Vagina (tissue), 2 donors: ENCODE data around the gene PCDHA1. TPM values are rescaled to one million over a fixed set of nuclear protein-coding genes. Genes with fewer than 3 reads are reported as not detected.

ENCODE experiments used
- DNase-seq, 2 donors: peaks; one replicate each; pipeline ENCODE4 v3.0.0-alpha.2; 2017; ENCODE audit errors: extremely low spot score in 2 of 2
- H3K27ac ChIP-seq: fragments of 200-600 bp; sonication (generic); one replicate; pipeline ENCODE4 v1.5.1; 2019
- H3K27me3 ChIP-seq: fragments of 200-600 bp; sonication (generic); one replicate; pipeline ENCODE4 v1.5.1; 2019
- H3K36me3 ChIP-seq, 2 donors: fragments of 200-600 bp; sonication (generic); one replicate each; pipeline ENCODE4 v1.5.1; 2017 to 2019
- H3K4me1 ChIP-seq: fragments of 200-600 bp; sonication (generic); one replicate; pipeline ENCODE4 v1.5.1; 2019
- H3K4me3 ChIP-seq, 2 donors: fragments of 200-600 bp; sonication (generic); 1 replicate in 1 of 2; 2 replicates in 1 of 2; pipeline ENCODE4 v1.5.1; 2016 to 2019
- H3K9me3 ChIP-seq: fragments of 200-600 bp; sonication (generic); one replicate; pipeline ENCODE4 v1.5.1; 2019
- CTCF ChIP-seq, 3 experiments: fragments of 450-650 bp in 2 of 3; fragments of 200-600 bp in 1 of 3; sonication (generic) in 1 of 3; IDR thresholded peaks; one replicate each; pipeline ENCODE4 v1.5.1; 2017 to 2019; ENCODE audit warnings: antibody characterized with exemption in 3 of 3, mild to moderate bottlenecking in 2 of 3, moderate library complexity in 2 of 3
- POLR2A ChIP-seq, 2 donors: fragments of 450-650 bp; IDR thresholded peaks; one replicate each; pipeline ENCODE4 v1.6.1; 2017; ENCODE audit warnings: antibody characterized with exemption in 2 of 2, mild to moderate bottlenecking in 2 of 2, moderate library complexity in 2 of 2
- POLR2AphosphoS5 ChIP-seq, 2 donors: sonication (generic); formaldehyde crosslinking; IDR thresholded peaks; one replicate each; pipeline ENCODE4 v1.9.0; 2017; ENCODE audit warnings: antibody characterized with exemption in 2 of 2, mild to moderate bottlenecking in 2 of 2, low read depth in 1 of 2; ENCODE audit not compliant: insufficient read depth in 1 of 2
- intact Hi-C: fragments of 100-400 bp; cut with DNase I; formaldehyde crosslinking; loops from one replicate; pipeline ENCODE4 v1.15.1; 2023
- total RNA-seq: library from RNA; depleted of rRNA; stranded (reverse); fragments of >200 nt; gene quantifications from one replicate; pipeline ENCODE4 v1.2.3, GENCODE V29; 2016

The PCDHA1 gene
- total RNA-seq, 1 donor from 2014 or later: not detected

DNA sequence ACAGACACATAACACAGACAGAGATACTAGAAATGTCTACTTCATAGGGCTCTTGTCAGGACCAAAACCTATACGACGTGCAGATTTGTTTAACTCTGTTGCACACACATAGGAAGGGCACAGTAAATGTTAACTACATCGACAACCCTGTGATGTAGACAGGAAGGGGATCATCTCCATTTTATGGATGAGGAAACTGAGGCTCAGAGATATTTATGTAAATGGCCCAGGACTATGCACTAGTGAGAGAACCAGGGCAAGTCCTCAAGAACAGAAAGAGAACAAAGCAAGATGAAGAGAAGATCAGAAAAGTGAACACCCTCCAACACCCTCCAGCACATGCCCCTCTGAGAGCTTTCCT is 216.6 kb downstream of the PCDHA1 start:
- H3K4me3 ChIP-seq: no peak overlapping the region
- no peaks in the 10 kb centered on the region for H3K36me3 ChIP-seq
- H3K4me1 ChIP-seq: no peaks in the 10 kb centered on the region
- no peaks in the 10 kb centered on the region for H3K9me3 ChIP-seq
- TF ChIP-seq CTCF (IDR thresholded peaks at IDR 0.05) (no peak), POLR2A (IDR thresholded peaks at IDR 0.05) (no peak), POLR2AphosphoS5 (IDR thresholded peaks at IDR 0.05; ENCODE audit: insufficient read depth in 1 of 2, low read depth in 1 of 2) (no peak)
- no peak overlapping the region for H3K27ac ChIP-seq
- DNase-seq: no peak
- intact Hi-C loops: no loop called here
- H3K27me3 ChIP-seq: no peaks in the 10 kb centered on the region

- no peaks in the 10 kb centered on the region for H3K9me3 ChIP-seq
- no peaks in the 10 kb centered on the region for H3K36me3 ChIP-seq
- DNase-seq: no peak
- no peak overlapping the region for H3K27ac ChIP-seq
- H3K27me3 ChIP-seq: no peaks in the 10 kb centered on the region
- no peaks in the 10 kb centered on the region for H3K4me1 ChIP-seq
- intact Hi-C loops: no loop called here
- TF ChIP-seq CTCF (IDR thresholded peaks at IDR 0.05) (no peak), POLR2AphosphoS5 (IDR thresholded peaks at IDR 0.05; ENCODE audit: insufficient read depth in 1 of 2, low read depth in 1 of 2) (no peak), POLR2A (IDR thresholded peaks at IDR 0.05) (no peak)
- no peak overlapping the region for H3K4me3 ChIP-seq
Observed at GRCh38 chr5:141003031-141003430, 217.1 kb downstream of the PCDHA1 start.

GRCh38 chr5:141003791-141004611 is 218.1 kb downstream of the PCDHA1 start:
- H3K27me3 ChIP-seq: no peaks in the 10 kb centered on the region
- intact Hi-C loops: no loop called here
- DNase-seq: no peak
- H3K4me3 ChIP-seq: no peak overlapping the region
- H3K36me3 ChIP-seq: no peaks in the 10 kb centered on the region
- H3K4me1 ChIP-seq: no peaks in the 10 kb centered on the region
- TF ChIP-seq CTCF (IDR thresholded peaks at IDR 0.05) (no peak), POLR2A (IDR thresholded peaks at IDR 0.05) (no peak), POLR2AphosphoS5 (IDR thresholded peaks at IDR 0.05; ENCODE audit: insufficient read depth in 1 of 2, low read depth in 1 of 2) (no peak)
- H3K9me3 ChIP-seq: no peaks in the 10 kb centered on the region
- H3K27ac ChIP-seq: no peak overlapping the region

DNA sequence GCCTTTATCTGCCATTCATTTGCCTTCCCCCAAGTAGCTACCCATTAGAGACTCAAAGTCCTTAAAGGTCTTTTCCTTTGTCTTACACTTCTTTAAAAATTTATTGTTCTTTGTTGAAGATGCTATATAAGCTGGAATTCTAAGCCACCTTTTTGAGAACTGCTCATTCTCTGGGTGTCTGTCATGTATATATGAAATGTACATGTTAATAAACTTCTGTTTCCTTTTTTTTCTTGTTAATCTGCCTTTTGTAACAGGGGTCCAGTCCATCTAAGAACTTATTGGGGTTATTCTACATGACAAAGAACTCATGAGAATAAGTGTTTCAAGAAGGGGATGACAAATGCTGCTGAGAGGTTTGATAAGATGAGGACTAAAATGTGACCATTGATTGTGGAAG is 221.9 kb downstream of the PCDHA1 start:
- H3K27me3 ChIP-seq: no peaks in the 10 kb centered on the region
- no peak for DNase-seq
- no peaks in the 10 kb centered on the region for H3K36me3 ChIP-seq
- TF ChIP-seq CTCF (IDR thresholded peaks at IDR 0.05): no peak
- no peak for TF ChIP-seq POLR2AphosphoS5 (IDR thresholded peaks at IDR 0.05; ENCODE audit: insufficient read depth in 1 of 2, low read depth in 1 of 2)
- no peak for TF ChIP-seq POLR2A (IDR thresholded peaks at IDR 0.05)
- H3K4me3 ChIP-seq: no peak overlapping the region
- no peaks in the 10 kb centered on the region for H3K9me3 ChIP-seq
- intact Hi-C loops: no loop called here
- H3K4me1 ChIP-seq: no peaks in the 10 kb centered on the region
- H3K27ac ChIP-seq: no peak overlapping the region

- TF ChIP-seq CTCF (IDR thresholded peaks at IDR 0.05) (no peak), POLR2AphosphoS5 (IDR thresholded peaks at IDR 0.05; ENCODE audit: insufficient read depth in 1 of 2, low read depth in 1 of 2) (no peak), POLR2A (IDR thresholded peaks at IDR 0.05) (no peak)
- no peaks in the 10 kb centered on the region for H3K4me1 ChIP-seq
- intact Hi-C loops: no loop called here
- no peak overlapping the region for H3K27ac ChIP-seq
- no peaks in the 10 kb centered on the region for H3K9me3 ChIP-seq
- no peak for DNase-seq
- no peaks in the 10 kb centered on the region for H3K27me3 ChIP-seq
- no peak overlapping the region for H3K4me3 ChIP-seq
- H3K36me3 ChIP-seq: no peaks in the 10 kb centered on the region
Observed at GRCh38 chr5:141010047-141010793, 224.3 kb downstream of the PCDHA1 start.
